ENCODE data around the gene MRGPRD.
"Not testable (repeated sequence)": the region's sequence is repeated elsewhere in the genome, so short reads cannot be mapped to it uniquely, and the experiment has no call there.

MRGPRD gene

GRCh38 chr11:69005631-69006368 lies 25.0 kb upstream of the MRGPRD start:
- DNase-seq: no peak

- DNase-seq: no peak
Measured at GRCh38 chr11:69005183-69005630, 24.4 kb upstream of the MRGPRD start.

GRCh38 chr11:69004411-69005182 lies 23.8 kb upstream of the MRGPRD start:
- DNase-seq: no peak

- DNase-seq: no peak
Measured at GRCh38 chr11:69003866-69004367, 23.1 kb upstream of the MRGPRD start.

- DNase-seq: no peak
Measured at GRCh38 chr11:69003301-69003865, 22.6 kb upstream of the MRGPRD start.

GRCh38 chr11:69002570-69003231 lies 21.9 kb upstream of the MRGPRD start:
- DNase-seq: no peak

- DNase-seq: no peak
Measured at GRCh38 chr11:69002110-69002569, 21.4 kb upstream of the MRGPRD start.

GRCh38 chr11:69001243-69002081 lies 20.7 kb upstream of the MRGPRD start:
- DNase-seq: no peak

GRCh38 chr11:69000831-69001242 lies 20.1 kb upstream of the MRGPRD start:
- peak; percentile 43 for DNase-seq

GRCh38 chr11:69000391-69000790 lies 19.6 kb upstream of the MRGPRD start:
- DNase-seq: no peak

- DNase-seq: not testable (repeated sequence)
Measured at GRCh38 chr11:68999748-69000355, 19.1 kb upstream of the MRGPRD start.

GRCh38 chr11:68999093-68999747 lies 18.4 kb upstream of the MRGPRD start:
- DNase-seq: no peak

GRCh38 chr11:68998390-68998911 lies 17.7 kb upstream of the MRGPRD start:
- DNase-seq: peak; percentile 81

GRCh38 chr11:68997995-68998348 lies 17.2 kb upstream of the MRGPRD start:
- no peak for DNase-seq

- DNase-seq: no peak
Measured at GRCh38 chr11:68997124-68997994, 16.6 kb upstream of the MRGPRD start.

- DNase-seq: no peak
Measured at GRCh38 chr11:68996376-68997123, 15.8 kb upstream of the MRGPRD start.

GRCh38 chr11:68994894-68995285 lies 14.1 kb upstream of the MRGPRD start:
- no peak for DNase-seq

- no peak for DNase-seq
Measured at GRCh38 chr11:68994161-68994893, 13.5 kb upstream of the MRGPRD start.

Data from NCI-H1694 treated with DMSO at 0.1 percent for 48 hours (cell line).